ENCODE results near the gene POMGNT1.

Gene POMGNT1

DNA sequence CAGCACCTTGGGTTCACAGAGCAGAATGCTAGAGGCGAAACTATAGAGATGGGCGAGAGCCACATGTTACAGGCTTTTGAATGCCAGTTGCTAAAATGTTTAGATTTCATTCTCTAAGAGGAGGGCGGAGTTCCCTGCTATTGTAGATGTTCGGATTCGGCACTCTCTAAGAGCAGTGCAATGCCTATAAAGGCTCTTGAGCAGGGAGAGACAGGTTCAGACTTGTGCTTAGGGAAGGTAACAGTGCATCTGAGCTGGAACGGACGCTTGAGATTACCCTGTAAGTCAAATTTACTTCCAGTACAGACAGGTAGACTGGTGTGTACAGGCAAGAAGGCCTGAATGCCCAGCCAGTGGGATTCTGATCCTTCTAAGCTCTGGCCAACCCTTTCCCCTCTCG, 20.2 kb upstream of the POMGNT1 start:
- DNase-seq (ENCODE audit: low read depth), result no peak
- no peak for TF ChIP-seq CTCF (IDR thresholded peaks at IDR 0.05; ENCODE audit: insufficient read depth, low read depth, low read length, missing control alignments)

GRCh38 chr1:46215504-46215903, 17.3 kb upstream of the POMGNT1 start:
- no peak overlapping the region for H3K4me3 ChIP-seq (ENCODE audit: low read depth, low read length)
- no peak for DNase-seq (ENCODE audit: low read depth)
- TF ChIP-seq CTCF (IDR thresholded peaks at IDR 0.05; ENCODE audit: insufficient read depth, low read depth, low read length, missing control alignments), result no peak

More for the DNA sequence above, 20.2 kb upstream of the POMGNT1 start:
- H3K4me3 ChIP-seq (ENCODE audit: low read depth, low read length), result no peak overlapping the region

- no peak overlapping the region for H3K4me3 ChIP-seq (ENCODE audit: low read depth, low read length)
- DNase-seq (ENCODE audit: low read depth), result no peak
- TF ChIP-seq CTCF (IDR thresholded peaks at IDR 0.05; ENCODE audit: insufficient read depth, low read depth, low read length, missing control alignments), result no peak
These were observed 12.8 kb upstream of the POMGNT1 start for GRCh38 chr1:46211051-46211450.

DNA sequence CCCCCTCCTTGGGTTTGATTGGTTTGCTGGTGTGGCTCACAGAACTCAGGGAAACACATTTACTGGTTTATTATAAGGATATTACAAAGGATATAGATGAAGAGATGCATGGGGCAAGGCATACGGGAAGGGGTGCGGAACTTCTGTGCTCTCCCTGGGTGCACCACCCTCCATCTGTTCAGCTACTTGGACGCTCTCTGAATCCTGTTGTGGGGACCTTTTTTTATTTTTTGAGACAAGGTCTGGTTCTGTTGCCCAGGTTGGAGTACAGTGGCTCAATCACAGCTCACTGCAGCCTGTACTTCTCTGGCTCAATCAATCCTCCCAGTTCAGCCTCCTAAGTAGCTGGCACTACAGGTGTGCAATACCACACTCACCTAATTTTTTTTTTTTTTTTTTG, 12.3 kb upstream of the POMGNT1 start:
- no peak for DNase-seq (ENCODE audit: low read depth)
- no peak overlapping the region for H3K4me3 ChIP-seq (ENCODE audit: low read depth, low read length)
- TF ChIP-seq CTCF (IDR thresholded peaks at IDR 0.05; ENCODE audit: insufficient read depth, low read depth, low read length, missing control alignments), result no peak

DNA sequence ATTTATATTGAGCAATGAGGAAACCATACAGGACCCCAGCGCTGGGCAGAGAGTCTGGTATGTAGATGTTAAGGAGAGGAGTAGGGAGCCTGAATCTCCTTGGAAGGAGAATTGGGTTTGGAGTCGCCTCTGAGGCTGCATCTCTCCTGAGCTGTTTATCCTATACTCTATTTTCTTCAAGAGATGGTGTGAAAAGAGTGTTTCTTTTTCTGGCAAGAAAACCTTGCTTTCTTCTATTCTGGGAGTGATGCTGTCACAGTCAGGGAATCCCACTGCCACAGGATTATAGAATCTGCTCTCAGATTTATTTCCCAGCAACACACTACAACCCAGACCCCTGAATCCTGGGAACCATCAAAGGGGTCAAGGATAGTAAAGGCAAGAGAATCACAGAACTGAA, 8.2 kb upstream of the POMGNT1 start:
- no peak for TF ChIP-seq CTCF (IDR thresholded peaks at IDR 0.05; ENCODE audit: insufficient read depth, low read depth, low read length, missing control alignments)
- no peak for DNase-seq (ENCODE audit: low read depth)
- no peak overlapping the region for H3K4me3 ChIP-seq (ENCODE audit: low read depth, low read length)

DNA sequence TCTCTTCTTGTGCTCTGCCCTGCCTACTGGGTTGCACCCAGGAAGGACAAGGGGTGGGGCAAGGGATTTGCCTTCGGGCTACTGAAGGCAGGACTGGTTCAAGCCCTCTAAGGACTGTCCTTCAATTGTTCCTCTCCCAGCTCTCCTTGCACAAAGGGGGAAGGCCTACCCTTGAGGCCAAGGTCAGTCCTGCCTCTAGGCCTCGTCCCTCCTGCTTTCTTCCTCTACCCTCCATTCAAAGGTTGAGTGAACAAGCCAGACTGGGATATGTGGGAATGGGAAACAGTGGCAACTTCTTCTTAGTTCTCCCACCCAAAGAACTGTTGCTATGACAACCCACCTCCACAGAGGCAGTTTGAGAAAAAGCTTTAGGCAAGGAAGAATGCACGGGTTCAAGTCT, 7.6 kb upstream of the POMGNT1 start:
- no peak for TF ChIP-seq CTCF (IDR thresholded peaks at IDR 0.05; ENCODE audit: insufficient read depth, low read depth, low read length, missing control alignments)
- DNase-seq (ENCODE audit: low read depth), result no peak
- H3K4me3 ChIP-seq (ENCODE audit: low read depth, low read length), result no peak overlapping the region

GRCh38 chr1:46205141-46205540, 6.9 kb upstream of the POMGNT1 start:
- TF ChIP-seq CTCF (IDR thresholded peaks at IDR 0.05; ENCODE audit: insufficient read depth, low read depth, low read length, missing control alignments), result no peak
- no peak overlapping the region for H3K4me3 ChIP-seq (ENCODE audit: low read depth, low read length)
- no peak for DNase-seq (ENCODE audit: low read depth)

All from GM12865 (cell line).